ENCODE results near the gene LY6G6C. TPM values are rescaled to one million over a fixed set of nuclear protein-coding genes. Genes with fewer than 3 reads are reported as not detected.

The LY6G6C gene
- total and polyA plus RNA-seq, 2 of the 13 experiments (the other 11 are each of a cell fraction or from before 2014, with no cell fraction given) = 0.15 TPM; not detected in 1

- TF ChIP-seq ZUFSP (CRISPR knock-in tag; IDR thresholded peaks at IDR 0.05; ENCODE audit: borderline replicate concordance) = no peak
- no peak for TF ChIP-seq ZNF749 (CRISPR knock-in tag; IDR thresholded peaks at IDR 0.05; ENCODE audit: borderline replicate concordance)
- no peak for TF ChIP-seq ARID2 (CRISPR knock-in tag; IDR thresholded peaks at IDR 0.05; ENCODE audit: borderline replicate concordance)
- peak; percentile 65 for TF ChIP-seq PCBP2 (optimal IDR thresholded peaks at IDR 0.05; ENCODE audit: low read depth, low read length, poor library complexity, severe bottlenecking)
- no peak for TF ChIP-seq ZNF318 (CRISPR knock-in tag; IDR thresholded peaks at IDR 0.05)
- TF ChIP-seq ZNF629 (CRISPR knock-in tag; conservative IDR thresholded peaks at IDR 0.05) = no peak
- no peak for TF ChIP-seq ZNF12 (CRISPR knock-in tag; IDR thresholded peaks at IDR 0.05)
- no peak for TF ChIP-seq NBN (conservative IDR thresholded peaks at IDR 0.05)
- no peak for TF ChIP-seq NR2F2 (IDR thresholded peaks at IDR 0.05; ENCODE audit: borderline replicate concordance, low read depth)
- no peak for TF ChIP-seq ZNF414 (CRISPR knock-in tag; IDR thresholded peaks at IDR 0.05)
- no peak for TF ChIP-seq THYN1 (CRISPR knock-in tag; IDR thresholded peaks at IDR 0.05; ENCODE audit: borderline replicate concordance, low read depth)
- TF ChIP-seq ZNF577 (CRISPR knock-in tag; IDR thresholded peaks at IDR 0.05; ENCODE audit: borderline replicate concordance, low read depth) = no peak
- TF ChIP-seq POGZ (CRISPR knock-in tag; IDR thresholded peaks at IDR 0.05) = no peak
- no peak for TF ChIP-seq RBFOX2 (IDR thresholded peaks at IDR 0.05; ENCODE audit: low read depth, low read length)
- no peak for TF ChIP-seq ARNTL (CRISPR knock-in tag; IDR thresholded peaks at IDR 0.05)
- TF ChIP-seq POLR2G (IDR thresholded peaks at IDR 0.05; ENCODE audit: low read depth, low read length) = 0 out of 2 replicates have a peak, but pooled peaks have one; percentile 25
- TF ChIP-seq IRF1 (CRISPR knock-in tag; IDR thresholded peaks at IDR 0.05; ENCODE audit: low read depth) = no peak
- no peak for TF ChIP-seq ZNF101 (CRISPR knock-in tag; IDR thresholded peaks at IDR 0.05; ENCODE audit: borderline replicate concordance, low read depth)
- TF ChIP-seq FIP1L1 (IDR thresholded peaks at IDR 0.05; ENCODE audit: borderline replicate concordance, insufficient read depth, low read depth, low read length) = 0 out of 2 replicates have a peak, but pooled peaks have one; percentile 55
These were observed 12.2 kb upstream of the LY6G6C start (continued) for GRCh38 chr6:31733734-31734133.

Measured in HepG2 (cell line).